MCF 10A (cell line): ENCODE measurements around the gene TNRC18. TPM values are rescaled to one million over a fixed set of nuclear protein-coding genes. Genes with fewer than 3 reads are reported as not detected.

ENCODE experiments used
- BruUV-seq: library from RNA; stranded (reverse); fragments of 400-500 nt; replicated peaks from 2 replicates; lab custom pipeline; 2021; lab: Mats Ljungman, UMichigan
- CTCF ChIA-PET: fragments of 300-600 bp; sonication (Branson Sonifier 250); formaldehyde crosslinking; extraction: SDS; loops from one replicate; lab custom pipeline; 2021; ENCODE audit warnings: antibody characterized with exemption, inconsistent platforms; lab: Yijun Ruan, JAX
- POLR2A ChIA-PET: fragments of 300-600, 350-650 bp; sonication (Branson Sonifier 250); formaldehyde crosslinking; extraction: SDS; loops from one replicate; lab custom pipeline; 2020; ENCODE audit warnings: antibody characterized with exemption, inconsistent platforms; lab: Yijun Ruan, JAX
- DNase-seq: peaks from one replicate; pipeline ENCODE4 v3.0.0-alpha.2; 2018; ENCODE audit not compliant: unreplicated experiment
- H3K27ac Mint-ChIP-seq: one replicate; pipeline ENCODE4 v1.8.0; 2022; ENCODE audit warnings: mild to moderate bottlenecking, low read depth, mixed read lengths; ENCODE audit not compliant: unreplicated experiment
- H3K27me3 Mint-ChIP-seq: one replicate; pipeline ENCODE4 v1.8.0; 2022; ENCODE audit warnings: mixed read lengths; ENCODE audit not compliant: insufficient read depth, unreplicated experiment
- H3K36me3 Mint-ChIP-seq: one replicate; pipeline ENCODE4 v1.8.0; 2022; ENCODE audit warnings: mild to moderate bottlenecking, moderate library complexity, mixed read lengths; ENCODE audit not compliant: insufficient read depth, unreplicated experiment
- H3K4me1 Mint-ChIP-seq: one replicate; pipeline ENCODE4 v1.8.0; 2022; ENCODE audit warnings: mixed read lengths; ENCODE audit not compliant: insufficient read depth, unreplicated experiment
- H3K4me3 Mint-ChIP-seq: one replicate; pipeline ENCODE4 v1.8.0; 2022; ENCODE audit warnings: mild to moderate bottlenecking, moderate library complexity, mixed read lengths; ENCODE audit not compliant: unreplicated experiment
- H3K9me3 Mint-ChIP-seq: one replicate; pipeline ENCODE4 v1.8.0; 2022; ENCODE audit warnings: mixed read lengths; ENCODE audit not compliant: unreplicated experiment
- CTCF ChIP-seq: fragments of 200-600 bp; IDR thresholded peaks from one replicate; pipeline ENCODE4 v1.8.0; 2022; ENCODE audit warnings: antibody characterized with exemption, mild to moderate bottlenecking; ENCODE audit not compliant: unreplicated experiment
- intact Hi-C: fragments of 100-400 bp; cut with micrococcal nuclease; formaldehyde crosslinking; loops from 2 replicates; pipeline ENCODE4 v1.14.1; 2022
- total RNA-seq: library from RNA; stranded (reverse); gene quantifications from 2 replicates; pipeline ENCODE4 v1.2.3, GENCODE V29; 2022

Gene TNRC18
- total RNA-seq, 1 experiment from 2014 or later = 132 TPM

GRCh38 chr7:5457245-5457735 is 33.7 kb upstream of the TNRC18 start:
- no peaks in the 10 kb centered on the region for H3K36me3 Mint-ChIP-seq
- H3K9me3 Mint-ChIP-seq = no peaks in the 10 kb centered on the region
- CTCF ChIA-PET = interaction anchor here (0.5 to 2.1 kb wide), 4 partner anchors 29 to 217 kb away, joined by 3 to 9 read pairs (median 4); no protein-coding TSS in a partner anchor
- peaks cover 11% of the 10 kb centered on the region for H3K27me3 Mint-ChIP-seq
- intact Hi-C loops = loop anchor here (10.0 kb wide), 1 partner anchor 612 kb away; no protein-coding TSS in a partner anchor
- no TSS peak for BruUV-seq
- POLR2A ChIA-PET = interaction anchor here (1.5 kb wide), 1 partner anchor 9 kb away, joined by 3 read pairs; no protein-coding TSS in a partner anchor
- DNase-seq = no peak
- H3K27ac Mint-ChIP-seq = no peak overlapping the region
- H3K4me3 Mint-ChIP-seq = no peak overlapping the region
- no peak for TF ChIP-seq CTCF
- peaks cover 6% of the 10 kb centered on the region for H3K4me1 Mint-ChIP-seq

DNA sequence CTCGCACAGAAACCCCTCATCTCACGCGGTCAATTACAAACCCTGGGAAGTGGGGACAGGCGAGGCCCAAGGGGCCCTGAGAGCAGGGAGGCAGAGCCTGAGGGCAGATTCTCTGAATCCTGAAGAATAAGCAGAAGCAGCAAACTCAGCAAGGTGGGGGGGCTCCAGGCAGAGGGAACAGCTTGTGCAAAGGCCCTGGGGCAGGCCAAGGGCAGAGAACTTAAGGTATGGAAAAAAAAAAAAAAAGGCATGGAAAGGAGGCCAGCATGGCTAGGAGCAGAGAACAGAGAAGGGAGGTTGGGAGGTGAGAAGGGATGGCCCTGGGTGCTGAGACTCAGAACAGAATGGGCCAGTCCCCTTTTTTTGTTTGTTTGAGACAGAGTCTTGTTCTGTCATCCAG is 32.8 kb upstream of the TNRC18 start:
- Mint-ChIP-seq H3K27ac (no peak overlapping the region), H3K36me3 (no peaks in the 10 kb centered on the region), H3K27me3 (peaks cover 11% of the 10 kb centered on the region), H3K4me3 (no peak overlapping the region), H3K4me1 (peaks cover 7% of the 10 kb centered on the region), H3K9me3 (no peaks in the 10 kb centered on the region)
- ChIA-PET POLR2A (interaction anchor here (1.5 kb wide), 1 partner anchor 8 kb away, joined by 3 read pairs; no protein-coding TSS in a partner anchor), CTCF (interaction anchor here (1.1 to 2.1 kb wide), 3 partner anchors 38 to 216 kb away, joined by 3 to 9 read pairs (median 6); no protein-coding TSS in a partner anchor)
- TF ChIP-seq CTCF = no peak
- BruUV-seq = no TSS peak
- DNase-seq = no peak
- intact Hi-C loops = loop anchor here (10.0 kb wide), 1 partner anchor 612 kb away; no protein-coding TSS in a partner anchor

DNA sequence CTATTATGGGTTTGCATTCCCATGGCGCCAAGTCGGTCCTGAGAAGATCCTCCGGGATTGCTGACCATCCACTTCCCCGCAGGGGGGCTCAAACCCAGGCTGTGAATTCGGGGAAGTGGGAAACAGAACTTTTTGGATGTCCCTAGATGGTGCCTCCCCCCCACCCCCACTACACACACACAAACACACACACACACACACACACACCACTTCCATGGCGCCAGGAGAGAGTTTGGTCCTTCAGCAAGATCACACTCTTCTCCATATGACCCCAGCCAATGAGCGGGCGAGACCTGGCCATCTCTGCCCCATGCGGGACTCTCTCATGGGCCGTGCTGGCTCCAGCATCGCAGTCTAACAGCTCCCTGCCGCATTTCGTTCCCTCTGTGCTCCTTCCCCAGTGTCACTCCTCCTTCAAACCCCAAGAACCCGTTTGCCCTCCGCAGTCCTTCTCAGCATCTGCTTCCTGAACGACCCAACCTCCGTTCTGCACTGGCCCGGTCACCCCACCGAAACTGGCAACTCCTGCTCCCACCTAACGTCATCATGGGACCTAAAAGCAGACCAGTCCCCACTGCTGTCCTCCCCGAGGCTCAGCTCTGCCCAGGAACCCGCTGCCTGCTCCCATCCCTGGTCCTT is 32.1 kb upstream of the TNRC18 start:
- TF ChIP-seq CTCF = no peak
- ChIA-PET POLR2A (no interaction called here), CTCF (interaction anchor here (2.1 kb wide), 1 partner anchor 215 kb away, joined by 9 read pairs; no protein-coding TSS in a partner anchor)
- Mint-ChIP-seq H3K4me1 (peaks cover 7% of the 10 kb centered on the region), H3K36me3 (peaks cover 6% of the 10 kb centered on the region), H3K27ac (no peak overlapping the region), H3K9me3 (no peaks in the 10 kb centered on the region), H3K4me3 (no peak overlapping the region), H3K27me3 (peaks cover 11% of the 10 kb centered on the region)
- no TSS peak for BruUV-seq
- DNase-seq = no peak
- intact Hi-C loops = loop anchor here (10.0 kb wide), 1 partner anchor 611 kb away; no protein-coding TSS in a partner anchor

GRCh38 chr7:5455175-5455574 is 31.5 kb upstream of the TNRC18 start:
- Mint-ChIP-seq H3K27ac (no peak overlapping the region), H3K4me1 (peaks cover 7% of the 10 kb centered on the region), H3K27me3 (peaks cover 11% of the 10 kb centered on the region), H3K4me3 (no peak overlapping the region), H3K36me3 (peaks cover 12% of the 10 kb centered on the region), H3K9me3 (no peaks in the 10 kb centered on the region)
- intact Hi-C loops = loop anchor here (10.0 kb wide), 1 partner anchor 610 kb away; no protein-coding TSS in a partner anchor
- DNase-seq = no peak
- ChIA-PET CTCF (no interaction called here), POLR2A (no interaction called here)
- BruUV-seq = no TSS peak
- no peak for TF ChIP-seq CTCF
